ENCODE measurements around the gene SH3BP1.

GRCh38 chr22:37618674-37619073 is 20.8 kb upstream of the SH3BP1 start:
- TF ChIP-seq POLR2A (IDR thresholded peaks at IDR 0.05; ENCODE audit: low read length), result no peak
- TF ChIP-seq GATA1 (IDR thresholded peaks at IDR 0.05; ENCODE audit: low read depth, low read length), result no peak
